HEK293 (cell line): ENCODE measurements around the gene KIF23.

Experiments used
- CTCF ChIA-PET: fragments of 350-600 bp; formaldehyde crosslinking; extraction: SDS; loops from one replicate; lab custom pipeline; 2021; ENCODE audit warnings: antibody characterized with exemption; lab: Yijun Ruan, JAX
- POLR2A ChIA-PET: fragments of 300-600 bp; formaldehyde crosslinking; extraction: SDS; loops from one replicate; lab custom pipeline; 2020; ENCODE audit warnings: antibody characterized with exemption, inconsistent platforms; lab: Yijun Ruan, JAX
- H3K27ac ChIP-seq: fragments of 200-500 bp; sonication (Bioruptor generic); 2 replicates; pipeline ENCODE4 v1.5.1; 2014; ENCODE audit warnings: low read depth, low read length, control low read depth, inconsistent platforms; ENCODE audit errors: extremely low read depth
- H3K36me3 ChIP-seq, 2 experiments: fragments of 200-500 bp in 1 of 2; sonication (Bioruptor generic) in 1 of 2; 1 replicate in 1 of 2; 2 replicates in 1 of 2; pipeline ENCODE4 v1.5.1; 2014 to 2017; ENCODE audit warnings: inconsistent platforms in 2 of 2, low read length in 2 of 2; ENCODE audit not compliant: control insufficient read depth in 2 of 2, insufficient read depth in 1 of 2
- H3K4me1 ChIP-seq: fragments of 200-500 bp; sonication (Bioruptor generic); 2 replicates; pipeline ENCODE4 v1.5.1; 2014; ENCODE audit warnings: mild to moderate bottlenecking, low read length, inconsistent platforms; ENCODE audit not compliant: control insufficient read depth, insufficient read depth
- H3K4me3 ChIP-seq: 2 replicates; pipeline ENCODE4 v1.5.1; 2011; ENCODE audit warnings: low read depth, mild to moderate bottlenecking, control low read depth, low read length, moderate library complexity
- H3K9me3 ChIP-seq: fragments of 200-500 bp; sonication (Bioruptor generic); 2 replicates; pipeline ENCODE4 v1.5.1; 2014; ENCODE audit warnings: low read depth, low read length, inconsistent platforms; ENCODE audit not compliant: control insufficient read depth, insufficient read depth
- BCL6B ChIP-seq: fragments of 450-650 bp; formaldehyde crosslinking; IDR thresholded peaks from 2 replicates; pipeline ENCODE4 v1.5.1; 2017; ENCODE audit warnings: missing biosample characterization, missing genetic modification characterization
- ELK4 ChIP-seq: IDR thresholded peaks from 2 replicates; pipeline ENCODE4 v1.6.1; 2011; ENCODE audit warnings: mild to moderate bottlenecking, low read depth, low read length, borderline replicate concordance
- GLI2 ChIP-seq: fragments of 450-650 bp; formaldehyde crosslinking; IDR thresholded peaks from 2 replicates; pipeline ENCODE4; 2017; ENCODE audit warnings: missing biosample characterization, missing genetic modification characterization, low read depth, borderline replicate concordance
- PATZ1 ChIP-seq: fragments of 450-650 bp; formaldehyde crosslinking; IDR thresholded peaks from 2 replicates; pipeline ENCODE4 v1.5.1; 2016; ENCODE audit warnings: missing biosample characterization, missing genetic modification characterization
- YY1 ChIP-seq: fragments of 450-650 bp; formaldehyde crosslinking; IDR thresholded peaks from 2 replicates; pipeline ENCODE4 v1.5.1; 2018; ENCODE audit warnings: missing biosample characterization, missing genetic modification characterization
- ZBTB44 ChIP-seq: fragments of 450-650 bp; IDR thresholded peaks from 2 replicates; pipeline ENCODE4 v1.5.1; 2018; ENCODE audit warnings: missing biosample characterization, mild to moderate bottlenecking, missing genetic modification characterization
- ZEB2 ChIP-seq: fragments of 450-650 bp; formaldehyde crosslinking; IDR thresholded peaks from 2 replicates; pipeline ENCODE4 v1.5.1; 2016; ENCODE audit warnings: missing biosample characterization, missing genetic modification characterization
- ZNF19 ChIP-seq: fragments of 450-650 bp; formaldehyde crosslinking; IDR thresholded peaks from 2 replicates; pipeline ENCODE4; 2016; ENCODE audit warnings: missing biosample characterization, missing genetic modification characterization, low read depth
- ZNF211 ChIP-seq: fragments of 450-650 bp; formaldehyde crosslinking; IDR thresholded peaks from 2 replicates; pipeline ENCODE4 v1.5.1; 2016; ENCODE audit warnings: low read depth, missing biosample characterization, missing genetic modification characterization
- ZNF214 ChIP-seq: fragments of 450-650 bp; formaldehyde crosslinking; IDR thresholded peaks from 2 replicates; pipeline ENCODE4 v1.5.1; 2017; ENCODE audit warnings: missing biosample characterization, mild to moderate bottlenecking, missing genetic modification characterization, borderline replicate concordance
- ZNF221 ChIP-seq: fragments of 450-650 bp; formaldehyde crosslinking; IDR thresholded peaks from 2 replicates; pipeline ENCODE4 v1.5.1; 2017; ENCODE audit warnings: missing biosample characterization, missing genetic modification characterization, borderline replicate concordance
- ZNF223 ChIP-seq: fragments of 450-650 bp; formaldehyde crosslinking; IDR thresholded peaks from 2 replicates; pipeline ENCODE4 v1.5.1; 2016; ENCODE audit warnings: missing biosample characterization, missing genetic modification characterization
- ZNF248 ChIP-seq: fragments of 450-650 bp; formaldehyde crosslinking; IDR thresholded peaks from 2 replicates; pipeline ENCODE4 v1.5.1; 2017; ENCODE audit warnings: missing biosample characterization, missing genetic modification characterization
- ZNF274 ChIP-seq, 2 experiments: fragments of 200-500 bp in 1 of 2; fragments of 450-650 bp in 1 of 2; sonication (Bioruptor generic) in 1 of 2; formaldehyde crosslinking in 1 of 2; IDR thresholded peaks; 2 replicates each; pipeline versions ENCODE4 v1.5.1 to v1.6.1; 2014 to 2016; ENCODE audit warnings: borderline replicate concordance in 1 of 2, inconsistent platforms in 1 of 2, low read length in 1 of 2, missing biosample characterization in 1 of 2, missing genetic modification characterization in 1 of 2
- ZNF391 ChIP-seq: fragments of 450-650 bp; formaldehyde crosslinking; IDR thresholded peaks from 2 replicates; pipeline ENCODE4 v1.5.1; 2016; ENCODE audit warnings: low read depth, missing biosample characterization, missing genetic modification characterization, borderline replicate concordance
- ZNF473 ChIP-seq: fragments of 450-650 bp; formaldehyde crosslinking; IDR thresholded peaks from 2 replicates; pipeline ENCODE4 v1.5.1; 2017; ENCODE audit warnings: missing biosample characterization, missing genetic modification characterization
- ZNF549 ChIP-seq: fragments of 450-650 bp; IDR thresholded peaks from 2 replicates; pipeline ENCODE4 v1.5.1; 2018; ENCODE audit warnings: missing biosample characterization, missing genetic modification characterization, mild to moderate bottlenecking, inconsistent platforms, moderate library complexity
- ZNF610 ChIP-seq: fragments of 450-650 bp; formaldehyde crosslinking; IDR thresholded peaks from 2 replicates; pipeline ENCODE4 v1.5.1; 2016; ENCODE audit warnings: missing biosample characterization, missing genetic modification characterization, borderline replicate concordance
- ZNF645 ChIP-seq: fragments of 450-650 bp; formaldehyde crosslinking; IDR thresholded peaks from 2 replicates; pipeline ENCODE4; 2016; ENCODE audit warnings: missing biosample characterization, missing genetic modification characterization
- ZNF660 ChIP-seq: fragments of 450-650 bp; IDR thresholded peaks from 2 replicates; pipeline ENCODE4 v1.5.1; 2018; ENCODE audit warnings: missing biosample characterization, mild to moderate bottlenecking, missing genetic modification characterization
- ZSCAN23 ChIP-seq: fragments of 450-650 bp; formaldehyde crosslinking; IDR thresholded peaks from 2 replicates; pipeline ENCODE4 v1.5.1; 2016; ENCODE audit warnings: missing biosample characterization, missing genetic modification characterization

Gene KIF23

GRCh38 chr15:69400850-69401249 lies 13.3 kb upstream of the KIF23 start (continued):
- TF ChIP-seq BCL6B: no peak
- TF ChIP-seq ZNF248 (tag by site-specific recombination): no peak
- no peak for TF ChIP-seq ZNF645 (tag by site-specific recombination)
- TF ChIP-seq ZSCAN23: no peak
- TF ChIP-seq PATZ1 (tag by site-specific recombination): no peak

GRCh38 chr15:69402816-69403215 lies 11.3 kb upstream of the KIF23 start:
- Histone ChIP-seq H3K4me1 (no peaks in the 10 kb centered on the region), H3K27ac (no peak overlapping the region), H3K36me3 (no peaks in the 10 kb centered on the region), H3K9me3 (no peaks in the 10 kb centered on the region), H3K4me3 (no peak overlapping the region)
- ChIA-PET CTCF (interaction anchor here (3.9 kb wide), 1 partner anchor 9 kb away, joined by 31 read pairs; no protein-coding TSS in a partner anchor), POLR2A (interaction anchor here (3.7 kb wide), 1 partner anchor 11 kb away, joined by 11 read pairs; the partner anchor contains the start of gene KIF23)
- TF ChIP-seq ZNF221 (tag by site-specific recombination) (no peak), ZNF223 (tag by site-specific recombination) (no peak), ZNF19 (tag by site-specific recombination) (no peak), YY1 (no peak), ELK4 (no peak), ZNF391 (tag by site-specific recombination) (no peak), ZNF610 (tag by site-specific recombination) (no peak), ZNF214 (tag by site-specific recombination) (no peak)

GRCh38 chr15:69403594-69403993 lies 10.6 kb upstream of the KIF23 start:
- CTCF ChIA-PET: interaction anchor here (0.7 to 3.9 kb wide), 5 partner anchors 9 to 372 kb away, joined by 3 to 31 read pairs (median 5); no protein-coding TSS in a partner anchor
- no peaks in the 10 kb centered on the region for H3K4me1 ChIP-seq
- no peak overlapping the region for H3K4me3 ChIP-seq
- TF ChIP-seq ZNF473 (no peak), ZNF660 (no peak), GLI2 (tag by site-specific recombination) (no peak), ZNF211 (tag by site-specific recombination) (no peak), ZNF549 (no peak), ZEB2 (tag by site-specific recombination) (no peak), ZNF274 (IDR thresholded peaks at IDR 0.05; ENCODE audit: low read length) (no peak), ZNF274 (tag by site-specific recombination; IDR thresholded peaks at IDR 0.05; ENCODE audit: borderline replicate concordance) (no peak), ZBTB44 (tag by site-specific recombination) (no peak)
- TF ChIP-seq, all 188 proteins: peak for 0
- POLR2A ChIA-PET: interaction anchor here (3.7 kb wide), 1 partner anchor 10 kb away, joined by 11 read pairs; the partner anchor contains the start of gene KIF23
- no peaks in the 10 kb centered on the region for H3K9me3 ChIP-seq
- no peak overlapping the region for H3K27ac ChIP-seq
- H3K36me3 ChIP-seq: no peaks in the 10 kb centered on the region
